Smooth muscle cell (in vitro differentiated cells): Measurements from ENCODE around the gene SBNO2. TPM values are rescaled to one million over a fixed set of nuclear protein-coding genes. Genes with fewer than 3 reads are reported as not detected.

Experiments
- DNase-seq: peaks from one replicate; lab custom pipeline; 2025; ENCODE audit not compliant: unreplicated experiment; lab: John Stamatoyannopoulos, UW
- H2AFZ ChIP-seq: fragments of 200-600 bp; sonication (generic); 2 replicates; pipeline ENCODE4 v1.6.0; 2016; ENCODE audit warnings: antibody characterized with exemption, low read depth, mild to moderate bottlenecking
- H3F3A ChIP-seq: fragments of 200-600 bp; sonication (generic); 2 replicates; pipeline ENCODE4 v1.6.0; 2017; ENCODE audit warnings: antibody characterized with exemption, low read depth
- H3K27ac ChIP-seq: fragments of 200-600 bp; sonication (generic); 2 replicates; pipeline ENCODE4 v1.5.1; 2016; ENCODE audit warnings: low read depth, mild to moderate bottlenecking
- H3K27me3 ChIP-seq: fragments of 200-600 bp; sonication (generic); 2 replicates; pipeline ENCODE4 v1.6.1; 2016; ENCODE audit warnings: low read depth, mild to moderate bottlenecking
- H3K36me3 ChIP-seq: fragments of 200-600 bp; sonication (generic); 2 replicates; pipeline ENCODE4 v1.5.1; 2016; ENCODE audit warnings: low read depth
- H3K4me1 ChIP-seq: fragments of 200-600 bp; sonication (generic); 2 replicates; pipeline ENCODE4 v1.5.1; 2016; ENCODE audit warnings: low read depth
- H3K4me2 ChIP-seq: fragments of 200-600 bp; sonication (generic); 2 replicates; pipeline ENCODE4 v1.6.0; 2016; ENCODE audit warnings: mild to moderate bottlenecking
- H3K4me3 ChIP-seq: fragments of 200-600 bp; sonication (generic); 2 replicates; pipeline ENCODE4 v1.5.1; 2016; ENCODE audit warnings: mild to moderate bottlenecking
- H3K79me2 ChIP-seq: fragments of 200-600 bp; sonication (generic); 2 replicates; pipeline ENCODE4 v1.6.0; 2016; ENCODE audit warnings: low read depth, mild to moderate bottlenecking
- H3K9ac ChIP-seq: fragments of 200-600 bp; sonication (generic); 2 replicates; pipeline ENCODE4 v1.6.0; 2016; ENCODE audit warnings: low read depth
- H3K9me3 ChIP-seq: fragments of 200-600 bp; sonication (generic); replicated peaks from 2 replicates; pipeline ENCODE4 v1.5.1; 2016; ENCODE audit warnings: low read depth
- H4K20me1 ChIP-seq: fragments of 200-600 bp; sonication (generic); 2 replicates; pipeline ENCODE4 v1.6.0; 2016; ENCODE audit warnings: low read depth
- WGBS: methylation state at CpG from one replicate; pipeline ENCODE4 v1.1.7; 2016; ENCODE audit warnings: low lambda C conversion rate; 5-methylcytosine and 5-hydroxymethylcytosine counted together
- polyA plus RNA-seq: library from polyadenylated mRNA; unstranded; fragments of >200 nt; fragmentation: Nextera tagmentation; extraction: Ambion mirVana; gene quantifications from 2 replicates; pipeline ENCODE4 v1.2.1, GENCODE V29; 2016
- total RNA-seq: library from RNA; depleted of rRNA; stranded (reverse); fragments of >200 nt; gene quantifications from 2 replicates; pipeline ENCODE4 v1.2.3, GENCODE V29; 2014
- TF ChIP-seq, protein P1 (sequence below): fragments of 200-600 bp; sonication (generic); IDR thresholded peaks from 2 replicates; pipeline ENCODE4 v1.5.1; 2017; ENCODE audit warnings: borderline replicate concordance, mild to moderate bottlenecking, antibody characterized with exemption; ENCODE audit not compliant: insufficient read depth, poor library complexity, severe bottlenecking

The SBNO2 gene
- total and polyA plus RNA-seq, 2 experiments from 2014 or later: 16.4 to 17.6 TPM

DNA sequence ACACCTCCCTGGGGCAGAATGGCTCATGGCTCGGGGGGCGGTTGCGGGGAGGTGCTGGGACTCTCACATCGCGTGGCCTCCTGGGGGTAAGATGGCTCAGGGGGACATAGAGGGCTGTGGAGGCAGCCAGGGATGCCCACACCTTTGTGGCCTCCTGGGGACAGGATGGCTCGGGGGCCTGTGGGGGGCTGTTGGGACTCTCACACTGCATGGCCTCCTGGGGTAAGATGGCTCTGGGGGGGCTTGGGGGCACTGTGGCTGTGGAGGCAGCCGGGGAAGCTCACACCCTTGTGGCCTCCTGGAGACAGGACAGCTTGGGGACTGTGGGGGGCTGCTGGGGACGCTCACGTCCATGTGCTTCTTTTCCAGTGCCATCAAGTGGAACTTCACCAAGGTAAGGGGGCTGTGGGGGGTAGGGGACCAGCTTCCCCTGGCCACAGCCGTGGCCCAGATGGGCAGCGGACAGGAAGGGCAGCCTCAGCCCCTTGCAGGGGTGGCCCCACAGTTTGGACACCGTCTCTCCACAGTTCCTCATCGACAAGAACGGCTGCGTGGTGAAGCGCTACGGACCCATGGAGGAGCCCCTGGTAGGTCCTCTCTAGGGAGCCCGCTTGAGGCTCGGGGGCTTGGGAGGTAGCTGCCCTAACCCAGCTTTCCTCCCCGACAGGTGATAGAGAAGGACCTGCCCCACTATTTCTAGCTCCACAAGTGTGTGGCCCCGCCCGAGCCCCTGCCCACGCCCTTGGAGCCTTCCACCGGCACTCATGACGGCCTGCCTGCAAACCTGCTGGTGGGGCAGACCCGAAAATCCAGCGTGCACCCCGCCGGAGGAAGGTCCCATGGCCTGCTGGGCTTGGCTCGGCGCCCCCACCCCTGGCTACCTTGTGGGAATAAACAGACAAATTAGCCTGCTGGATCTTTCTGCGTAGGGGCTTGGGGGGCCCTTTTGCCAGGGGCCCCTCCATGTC is 67.9 kb downstream of the SBNO2 start:
- Histone ChIP-seq H2AFZ (no peak overlapping the region), H3K36me3 (no peaks in the 10 kb centered on the region), H3K4me2 (no peak overlapping the region), H3K9ac (no peak overlapping the region), H3K9me3 (no peaks in the 10 kb centered on the region), H3F3A (peaks cover 28% of the 10 kb centered on the region), H3K27ac (peak overlapping the region; percentile 90), H4K20me1 (peaks cover 32% of the 10 kb centered on the region), H3K4me3 (no peak overlapping the region), H3K79me2 (no peaks in the 10 kb centered on the region), H3K4me1 (peaks cover 14% of the 10 kb centered on the region), H3K27me3 (no peaks in the 10 kb centered on the region)
- TF ChIP-seq, protein P1, sequence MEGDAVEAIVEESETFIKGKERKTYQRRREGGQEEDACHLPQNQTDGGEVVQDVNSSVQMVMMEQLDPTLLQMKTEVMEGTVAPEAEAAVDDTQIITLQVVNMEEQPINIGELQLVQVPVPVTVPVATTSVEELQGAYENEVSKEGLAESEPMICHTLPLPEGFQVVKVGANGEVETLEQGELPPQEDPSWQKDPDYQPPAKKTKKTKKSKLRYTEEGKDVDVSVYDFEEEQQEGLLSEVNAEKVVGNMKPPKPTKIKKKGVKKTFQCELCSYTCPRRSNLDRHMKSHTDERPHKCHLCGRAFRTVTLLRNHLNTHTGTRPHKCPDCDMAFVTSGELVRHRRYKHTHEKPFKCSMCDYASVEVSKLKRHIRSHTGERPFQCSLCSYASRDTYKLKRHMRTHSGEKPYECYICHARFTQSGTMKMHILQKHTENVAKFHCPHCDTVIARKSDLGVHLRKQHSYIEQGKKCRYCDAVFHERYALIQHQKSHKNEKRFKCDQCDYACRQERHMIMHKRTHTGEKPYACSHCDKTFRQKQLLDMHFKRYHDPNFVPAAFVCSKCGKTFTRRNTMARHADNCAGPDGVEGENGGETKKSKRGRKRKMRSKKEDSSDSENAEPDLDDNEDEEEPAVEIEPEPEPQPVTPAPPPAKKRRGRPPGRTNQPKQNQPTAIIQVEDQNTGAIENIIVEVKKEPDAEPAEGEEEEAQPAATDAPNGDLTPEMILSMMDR: no peak
- no peak for DNase-seq
- WGBS: 94% methylated on average over 29 of the region's 32 CpGs

DNA sequence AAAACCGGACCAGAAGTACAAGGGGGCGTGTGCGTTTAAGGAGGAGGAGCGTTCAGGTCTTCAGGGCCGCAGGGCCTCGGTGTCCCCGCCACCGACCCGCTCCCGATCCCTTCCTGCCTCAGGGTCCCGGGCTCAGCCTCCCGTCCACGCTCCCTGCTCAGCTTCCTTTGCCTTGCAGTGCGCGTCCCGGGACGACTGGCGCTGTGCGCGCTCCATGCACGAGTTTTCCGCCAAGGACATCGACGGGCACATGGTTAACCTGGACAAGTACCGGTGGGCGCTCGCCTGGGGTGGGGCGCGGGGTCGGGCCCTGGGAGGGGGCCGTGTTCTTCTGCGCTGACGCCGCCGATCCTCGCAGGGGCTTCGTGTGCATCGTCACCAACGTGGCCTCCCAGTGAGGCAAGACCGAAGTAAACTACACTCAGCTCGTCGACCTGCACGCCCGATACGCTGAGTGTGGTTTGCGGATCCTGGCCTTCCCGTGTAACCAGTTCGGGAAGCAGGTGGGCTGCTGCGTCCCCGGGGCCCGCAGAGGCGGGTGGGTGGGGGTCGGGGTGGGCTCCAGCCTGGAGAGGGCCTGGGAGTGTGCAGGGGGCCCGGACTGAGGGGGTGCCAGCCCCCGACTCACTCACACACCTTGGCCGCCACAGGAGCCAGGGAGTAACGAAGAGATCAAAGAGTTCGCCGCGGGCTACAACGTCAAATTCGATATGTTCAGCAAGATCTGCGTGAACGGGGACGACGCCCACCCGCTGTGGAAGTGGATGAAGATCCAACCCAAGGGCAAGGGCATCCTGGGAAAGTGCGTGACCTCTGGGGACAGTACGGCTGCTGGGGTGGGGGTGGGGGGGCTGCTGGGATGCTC is 68.8 kb downstream of the SBNO2 start:
- no peaks in the 10 kb centered on the region for H3K36me3 ChIP-seq
- WGBS: 33% methylated on average over 60 of the region's 69 CpGs
- H3K27ac ChIP-seq: peak overlapping the region; percentile 90
- no peaks in the 10 kb centered on the region for H3K9me3 ChIP-seq
- no peak overlapping the region for H2AFZ ChIP-seq
- peaks cover 14% of the 10 kb centered on the region for H3K4me1 ChIP-seq
- H4K20me1 ChIP-seq: peaks cover 32% of the 10 kb centered on the region
- no peaks in the 10 kb centered on the region for H3K27me3 ChIP-seq
- H3F3A ChIP-seq: peaks cover 24% of the 10 kb centered on the region
- DNase-seq: no peak
- TF ChIP-seq, protein P1: no peak
- H3K4me2 ChIP-seq: peak overlapping the region; percentile 99
- H3K79me2 ChIP-seq: no peaks in the 10 kb centered on the region
- peak overlapping the region; percentile 98 for H3K9ac ChIP-seq
- H3K4me3 ChIP-seq: peak overlapping the region; percentile 97

DNA sequence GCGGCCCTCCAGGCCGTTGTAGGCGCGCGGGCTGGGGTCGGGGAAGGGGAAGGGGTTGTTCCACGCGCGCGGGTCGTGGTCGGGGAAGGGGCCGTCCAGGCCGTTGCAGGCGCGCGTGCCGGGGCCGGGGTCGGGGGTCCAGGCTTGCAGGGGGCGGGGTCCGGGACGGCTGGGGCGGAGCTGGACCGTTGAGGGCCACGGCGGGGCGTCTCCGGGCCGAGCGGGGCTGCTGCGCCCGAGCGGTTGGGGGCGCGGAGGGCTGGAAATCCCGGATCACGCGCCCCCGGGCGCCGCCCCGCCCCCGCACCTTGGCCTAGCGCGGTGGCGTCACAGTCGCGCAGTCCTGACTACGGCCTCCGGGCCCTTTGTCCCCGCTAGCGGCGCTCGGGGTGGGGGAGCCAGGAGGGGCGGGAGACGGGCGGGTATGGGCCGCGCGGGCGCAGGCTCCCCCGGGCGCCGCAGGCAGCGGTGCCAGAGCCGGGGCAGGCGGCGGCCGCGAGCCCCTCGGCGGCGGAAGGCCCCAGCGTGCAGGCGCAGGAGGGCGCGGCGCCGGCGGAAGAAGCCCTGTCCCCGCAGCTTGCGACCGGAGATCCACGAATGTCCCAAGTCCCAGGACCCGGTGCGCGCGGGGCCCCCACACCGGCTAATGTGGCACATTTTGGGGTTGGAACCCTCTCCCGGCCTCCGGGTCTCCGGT is 69.6 kb downstream of the SBNO2 start:
- peak overlapping the region; percentile 90 for H3K27ac ChIP-seq
- no peak overlapping the region for H2AFZ ChIP-seq
- under 1% methylated on average over 22 of the region's 93 CpGs for WGBS
- peak overlapping the region; percentile 99 for H3K4me2 ChIP-seq
- H3K27me3 ChIP-seq: no peaks in the 10 kb centered on the region
- TF ChIP-seq, protein P1: no peak
- no peaks in the 10 kb centered on the region for H3K79me2 ChIP-seq
- no peaks in the 10 kb centered on the region for H3K36me3 ChIP-seq
- peak; percentile 79 for DNase-seq
- H3K4me1 ChIP-seq: peaks cover 14% of the 10 kb centered on the region
- H4K20me1 ChIP-seq: peaks cover 32% of the 10 kb centered on the region
- peaks cover 24% of the 10 kb centered on the region for H3F3A ChIP-seq
- H3K4me3 ChIP-seq: peak overlapping the region; percentile 97
- peak overlapping the region; percentile 98 for H3K9ac ChIP-seq
- H3K9me3 ChIP-seq: no peaks in the 10 kb centered on the region
